ENCODE results near the gene DEK. TPM values are rescaled to one million over a fixed set of nuclear protein-coding genes. Genes with fewer than 3 reads are reported as not detected.
A peak's percentile ranks its signal among the peaks of the same experiment; 100 is the strongest.

Gene DEK
- total RNA-seq, 1 experiment from 2014 or later = 260 TPM

DNA sequence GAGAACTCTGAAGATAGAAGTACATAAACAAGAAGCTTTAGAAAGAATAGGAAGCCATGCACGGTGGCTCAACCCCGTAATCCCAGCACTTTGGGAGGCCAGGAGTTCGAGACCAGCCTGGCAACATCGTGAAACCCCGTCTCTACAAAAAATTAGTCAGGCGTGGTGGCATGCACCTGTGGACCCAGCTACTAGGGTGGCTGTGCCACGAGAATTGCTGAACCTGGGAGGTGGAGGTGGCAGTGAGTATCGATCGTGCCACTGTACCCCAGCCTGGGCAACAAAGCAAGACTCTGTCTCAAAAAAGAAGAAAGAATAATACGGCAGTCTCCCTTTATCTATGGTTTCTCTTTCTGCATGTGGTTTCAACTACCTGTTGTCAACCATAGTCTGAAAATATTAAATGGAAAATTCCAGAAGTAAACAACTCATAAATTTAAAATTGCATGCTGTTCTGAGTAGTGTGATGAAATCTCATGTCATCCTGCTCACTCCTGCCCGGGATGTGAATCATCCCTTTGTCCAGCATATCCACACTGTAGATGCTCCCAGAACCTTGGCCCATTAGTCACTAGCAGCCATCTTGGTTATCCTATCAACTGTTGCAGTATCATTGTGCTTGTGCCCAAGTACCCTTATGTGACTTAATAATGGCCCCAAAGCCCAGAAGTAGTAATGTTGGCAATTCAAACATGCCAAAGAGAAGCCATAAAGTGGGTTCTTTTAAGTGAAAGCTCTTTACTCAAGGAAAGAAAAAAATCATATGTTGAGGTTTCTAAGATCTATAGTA lies 22.1 kb downstream of the DEK start:
- POLR2A ChIA-PET (ENCODE audit: unreplicated experiment) = no interaction called here
- Histone ChIP-seq H3K4me3 (no peak overlapping the region), H3K27me3 (ENCODE audit: insufficient read depth, low read depth) (no peaks in the 10 kb centered on the region), H3K9me2 (ENCODE audit: insufficient read depth) (no peaks in the 10 kb centered on the region), H2AFZ (no peak overlapping the region), H3F3A (ENCODE audit: insufficient read depth, low read depth) (peaks cover 26% of the 10 kb centered on the region; the same call in 1 of the 2 replicates), H3K27ac (peak overlapping the region; percentile 88), H3K4me2 (no peak overlapping the region), H3K4me1 (replicated peaks; ENCODE audit: insufficient read depth) (peaks cover 17% of the 10 kb centered on the region), H3K9me3 (ENCODE audit: insufficient read depth, low read depth) (no peaks in the 10 kb centered on the region), H3K79me2 (ENCODE audit: low read depth) (peaks cover 55% of the 10 kb centered on the region), H4K20me1 (ENCODE audit: insufficient read depth) (no peaks in the 10 kb centered on the region), H3K36me3 (ENCODE audit: low read depth) (peaks cover 69% of the 10 kb centered on the region)
- peak in 1 of 2 experiments; percentile 57 for DNase-seq
- CTCF ChIA-PET = no interaction called here
- no TSS peak for BruUV-seq (replicated peaks)
- intact Hi-C loops (cut with micrococcal nuclease; ENCODE audit: unreplicated experiment) = no loop called here
- no peak for TF ChIP-seq EZH2 (IDR thresholded peaks at IDR 0.05; ENCODE audit: low read depth)
- TF ChIP-seq, protein P1, sequence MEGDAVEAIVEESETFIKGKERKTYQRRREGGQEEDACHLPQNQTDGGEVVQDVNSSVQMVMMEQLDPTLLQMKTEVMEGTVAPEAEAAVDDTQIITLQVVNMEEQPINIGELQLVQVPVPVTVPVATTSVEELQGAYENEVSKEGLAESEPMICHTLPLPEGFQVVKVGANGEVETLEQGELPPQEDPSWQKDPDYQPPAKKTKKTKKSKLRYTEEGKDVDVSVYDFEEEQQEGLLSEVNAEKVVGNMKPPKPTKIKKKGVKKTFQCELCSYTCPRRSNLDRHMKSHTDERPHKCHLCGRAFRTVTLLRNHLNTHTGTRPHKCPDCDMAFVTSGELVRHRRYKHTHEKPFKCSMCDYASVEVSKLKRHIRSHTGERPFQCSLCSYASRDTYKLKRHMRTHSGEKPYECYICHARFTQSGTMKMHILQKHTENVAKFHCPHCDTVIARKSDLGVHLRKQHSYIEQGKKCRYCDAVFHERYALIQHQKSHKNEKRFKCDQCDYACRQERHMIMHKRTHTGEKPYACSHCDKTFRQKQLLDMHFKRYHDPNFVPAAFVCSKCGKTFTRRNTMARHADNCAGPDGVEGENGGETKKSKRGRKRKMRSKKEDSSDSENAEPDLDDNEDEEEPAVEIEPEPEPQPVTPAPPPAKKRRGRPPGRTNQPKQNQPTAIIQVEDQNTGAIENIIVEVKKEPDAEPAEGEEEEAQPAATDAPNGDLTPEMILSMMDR (conservative IDR thresholded peaks at IDR 0.05) = no peak

GRCh38 chr6:18241208-18242038 lies 22.9 kb downstream of the DEK start:
- ChIA-PET POLR2A (ENCODE audit: unreplicated experiment) (interaction anchor here (0.5 kb wide), 1 partner anchor 39 kb away, joined by 3 read pairs; no protein-coding TSS in a partner anchor), CTCF (no interaction called here)
- peak in 1 of 2 experiments; percentile 53 for DNase-seq
- Histone ChIP-seq H3F3A (ENCODE audit: insufficient read depth, low read depth) (peaks cover 22% of the 10 kb centered on the region; the same call in 1 of the 2 replicates), H3K79me2 (ENCODE audit: low read depth) (peaks cover 48% of the 10 kb centered on the region), H4K20me1 (ENCODE audit: insufficient read depth) (no peaks in the 10 kb centered on the region), H3K27ac (peak overlapping the region; percentile 88), H3K4me1 (replicated peaks; ENCODE audit: insufficient read depth) (peaks cover 17% of the 10 kb centered on the region), H3K4me3 (no peak overlapping the region), H2AFZ (no peak overlapping the region), H3K9me2 (ENCODE audit: insufficient read depth) (no peaks in the 10 kb centered on the region), H3K4me2 (no peak overlapping the region), H3K27me3 (ENCODE audit: insufficient read depth, low read depth) (no peaks in the 10 kb centered on the region), H3K36me3 (ENCODE audit: low read depth) (peaks cover 75% of the 10 kb centered on the region), H3K9me3 (ENCODE audit: insufficient read depth, low read depth) (no peaks in the 10 kb centered on the region)
- TF ChIP-seq, protein P1 (conservative IDR thresholded peaks at IDR 0.05) = no peak
- intact Hi-C loops (cut with micrococcal nuclease; ENCODE audit: unreplicated experiment) = no loop called here
- BruUV-seq (replicated peaks) = no TSS peak

GRCh38 chr6:18240230-18240629 lies 24.1 kb downstream of the DEK start:
- no TSS peak for BruUV-seq (replicated peaks)
- intact Hi-C loops (cut with micrococcal nuclease; ENCODE audit: unreplicated experiment) = no loop called here
- Histone ChIP-seq H3K36me3 (ENCODE audit: low read depth) (peaks cover 70% of the 10 kb centered on the region), H3K9me2 (ENCODE audit: insufficient read depth) (no peaks in the 10 kb centered on the region), H4K20me1 (ENCODE audit: insufficient read depth) (no peaks in the 10 kb centered on the region), H3K4me3 (no peak overlapping the region), H3K79me2 (ENCODE audit: low read depth) (peaks cover 37% of the 10 kb centered on the region), H3F3A (ENCODE audit: insufficient read depth, low read depth) (peaks cover 21% of the 10 kb centered on the region; the same call in 1 of the 2 replicates), H2AFZ (no peak overlapping the region), H3K27me3 (ENCODE audit: insufficient read depth, low read depth) (no peaks in the 10 kb centered on the region), H3K9me3 (ENCODE audit: insufficient read depth, low read depth) (no peaks in the 10 kb centered on the region), H3K4me1 (replicated peaks; ENCODE audit: insufficient read depth) (peaks cover 17% of the 10 kb centered on the region), H3K4me2 (no peak overlapping the region), H3K27ac (peak overlapping the region; percentile 3; the same call in 1 of the 2 replicates)
- CTCF ChIA-PET = no interaction called here
- TF ChIP-seq, protein P1 (conservative IDR thresholded peaks at IDR 0.05) = no peak
- TF ChIP-seq EZH2 (IDR thresholded peaks at IDR 0.05; ENCODE audit: low read depth) = no peak
- DNase-seq = no peak
- POLR2A ChIA-PET (ENCODE audit: unreplicated experiment) = no interaction called here

All from PC-9 (cell line).